Lung (tissue), 12 donors: Measurements from ENCODE around the gene ZNF839. TPM values are rescaled to one million over a fixed set of nuclear protein-coding genes. Genes with fewer than 3 reads are reported as not detected.
A peak's percentile ranks its signal among the peaks of the same experiment; 100 is the strongest.

Experiments used
- ATAC-seq: fragments of 200-7000 bp; cut with Tn5 transposase; one replicate; pipeline ENCODE4 v1.9.1; 2020; ENCODE audit warnings: moderate number of reproducible peaks; ENCODE audit not compliant: insufficient read depth, low FRiP score
- DNase-seq, 3 donors: peaks; one replicate each; pipeline ENCODE4 v3.0.0-alpha.2; 2013 to 2017
- H3K27ac ChIP-seq, 2 donors: one replicate each; pipeline ENCODE4 v1.5.1; 2013; ENCODE audit warnings: mild to moderate bottlenecking in 2 of 2, moderate library complexity in 2 of 2, control low read depth in 1 of 2, inconsistent platforms in 1 of 2, low read depth in 1 of 2, low read length in 1 of 2
- H3K27me3 ChIP-seq, 3 donors: one replicate each; pipeline ENCODE4 v1.5.1; 2013; ENCODE audit warnings: low read length in 2 of 3; ENCODE audit not compliant: control insufficient read depth in 3 of 3, insufficient read depth in 3 of 3
- H3K36me3 ChIP-seq, 4 donors: one replicate each; pipeline ENCODE4 v1.5.1; 2013; ENCODE audit warnings: low read length in 4 of 4, mild to moderate bottlenecking in 1 of 4, moderate library complexity in 1 of 4; ENCODE audit not compliant: control insufficient read depth in 4 of 4, insufficient read depth in 4 of 4
- H3K4me1 ChIP-seq, 5 donors: one replicate each; pipeline ENCODE4 v1.5.1; 2013; ENCODE audit warnings: low read length in 5 of 5, mild to moderate bottlenecking in 2 of 5, moderate library complexity in 1 of 5; ENCODE audit not compliant: control insufficient read depth in 5 of 5, insufficient read depth in 5 of 5
- H3K4me3 ChIP-seq: one replicate; pipeline ENCODE4 v1.5.1; 2013; ENCODE audit warnings: mild to moderate bottlenecking, control low read depth, moderate library complexity
- H3K9ac ChIP-seq, 2 donors: one replicate each; pipeline ENCODE4 v1.5.1; 2013; ENCODE audit warnings: low read length in 2 of 2, control low read depth in 1 of 2; ENCODE audit not compliant: insufficient read depth in 1 of 2
- H3K9me3 ChIP-seq, 4 donors: one replicate each; pipeline ENCODE4 v1.5.1; 2013; ENCODE audit warnings: low read length in 3 of 4, mild to moderate bottlenecking in 1 of 4, moderate library complexity in 1 of 4; ENCODE audit not compliant: control insufficient read depth in 4 of 4, insufficient read depth in 3 of 4
- WGBS, 2 donors: extraction: QIAGEN DNeasy Blood & Tissue Kit; methylation state at CpG; one replicate each; pipeline ENCODE4 v1.1.7; 2013; 5-methylcytosine and 5-hydroxymethylcytosine counted together
- polyA plus RNA-seq, 2 donors: library from polyadenylated mRNA; stranded (reverse); fragments of 200-250 nt; gene quantifications; one replicate each; pipeline ENCODE4 v1.2.1, GENCODE V29; 2013
- total RNA-seq, 2 donors: library from RNA; depleted of rRNA in 1 of 2; stranded (reverse); fragments of >200 nt in 1 of 2; gene quantifications; one replicate each; pipeline ENCODE4 v1.2.1, GENCODE V29; 2014 to 2021
- TF ChIP-seq, protein P1 (sequence below): IDR thresholded peaks from 2 replicates; pipeline ENCODE4 v1.5.1; 2012; ENCODE audit warnings: mild to moderate bottlenecking; ENCODE audit errors: control extremely low read depth, extremely low read depth
- donor health status: control.
- donor health status: control.
- donor health status: Bipolar disorder and iron deficiency.
- donor health status: healthy.
- donor health status: DM: yes; HTN: yes; CAD: no.

Gene ZNF839
- total and polyA plus RNA-seq, 4 donors = 6.1 to 14.2 (median 10.3) TPM

DNA sequence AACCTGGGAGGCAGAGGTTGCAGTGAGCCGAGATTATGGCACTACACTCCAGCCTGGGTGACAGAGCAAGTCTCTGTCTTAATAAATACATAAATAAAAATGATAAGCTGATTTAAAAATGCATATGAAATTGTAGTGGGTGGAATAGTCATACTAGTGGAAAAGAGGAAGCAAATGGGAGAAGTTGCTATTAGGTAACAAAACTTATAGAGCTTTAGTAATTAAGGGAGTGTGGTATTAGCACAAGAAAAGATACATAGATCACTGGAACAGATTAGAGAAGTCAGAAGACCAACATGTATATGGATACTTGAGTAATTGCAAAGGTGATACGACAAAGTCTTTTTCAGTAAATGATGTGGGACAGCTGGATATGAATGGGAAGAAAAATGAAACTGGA is 69.7 kb downstream of the ZNF839 start:
- DNase-seq (no peak), ATAC-seq (no peak)
- H3K36me3 ChIP-seq = peaks cover 0 to 5% (median 3%) of the 10 kb centered on the region in 4 donors
- H3K9me3 ChIP-seq = no peaks in the 10 kb centered on the region
- no peak overlapping the region for H3K4me3 ChIP-seq
- H3K27ac ChIP-seq = no peak overlapping the region
- WGBS, 2 donors = 72 to 86% methylated on average over 2 of the region's 2 CpGs
- H3K27me3 ChIP-seq = no peaks in the 10 kb centered on the region
- TF ChIP-seq, protein P1, sequence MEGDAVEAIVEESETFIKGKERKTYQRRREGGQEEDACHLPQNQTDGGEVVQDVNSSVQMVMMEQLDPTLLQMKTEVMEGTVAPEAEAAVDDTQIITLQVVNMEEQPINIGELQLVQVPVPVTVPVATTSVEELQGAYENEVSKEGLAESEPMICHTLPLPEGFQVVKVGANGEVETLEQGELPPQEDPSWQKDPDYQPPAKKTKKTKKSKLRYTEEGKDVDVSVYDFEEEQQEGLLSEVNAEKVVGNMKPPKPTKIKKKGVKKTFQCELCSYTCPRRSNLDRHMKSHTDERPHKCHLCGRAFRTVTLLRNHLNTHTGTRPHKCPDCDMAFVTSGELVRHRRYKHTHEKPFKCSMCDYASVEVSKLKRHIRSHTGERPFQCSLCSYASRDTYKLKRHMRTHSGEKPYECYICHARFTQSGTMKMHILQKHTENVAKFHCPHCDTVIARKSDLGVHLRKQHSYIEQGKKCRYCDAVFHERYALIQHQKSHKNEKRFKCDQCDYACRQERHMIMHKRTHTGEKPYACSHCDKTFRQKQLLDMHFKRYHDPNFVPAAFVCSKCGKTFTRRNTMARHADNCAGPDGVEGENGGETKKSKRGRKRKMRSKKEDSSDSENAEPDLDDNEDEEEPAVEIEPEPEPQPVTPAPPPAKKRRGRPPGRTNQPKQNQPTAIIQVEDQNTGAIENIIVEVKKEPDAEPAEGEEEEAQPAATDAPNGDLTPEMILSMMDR = no peak
- H3K4me1 ChIP-seq = peaks cover 0 to 12% (median 4%) of the 10 kb centered on the region in 5 donors
- no peak overlapping the region for H3K9ac ChIP-seq

DNA sequence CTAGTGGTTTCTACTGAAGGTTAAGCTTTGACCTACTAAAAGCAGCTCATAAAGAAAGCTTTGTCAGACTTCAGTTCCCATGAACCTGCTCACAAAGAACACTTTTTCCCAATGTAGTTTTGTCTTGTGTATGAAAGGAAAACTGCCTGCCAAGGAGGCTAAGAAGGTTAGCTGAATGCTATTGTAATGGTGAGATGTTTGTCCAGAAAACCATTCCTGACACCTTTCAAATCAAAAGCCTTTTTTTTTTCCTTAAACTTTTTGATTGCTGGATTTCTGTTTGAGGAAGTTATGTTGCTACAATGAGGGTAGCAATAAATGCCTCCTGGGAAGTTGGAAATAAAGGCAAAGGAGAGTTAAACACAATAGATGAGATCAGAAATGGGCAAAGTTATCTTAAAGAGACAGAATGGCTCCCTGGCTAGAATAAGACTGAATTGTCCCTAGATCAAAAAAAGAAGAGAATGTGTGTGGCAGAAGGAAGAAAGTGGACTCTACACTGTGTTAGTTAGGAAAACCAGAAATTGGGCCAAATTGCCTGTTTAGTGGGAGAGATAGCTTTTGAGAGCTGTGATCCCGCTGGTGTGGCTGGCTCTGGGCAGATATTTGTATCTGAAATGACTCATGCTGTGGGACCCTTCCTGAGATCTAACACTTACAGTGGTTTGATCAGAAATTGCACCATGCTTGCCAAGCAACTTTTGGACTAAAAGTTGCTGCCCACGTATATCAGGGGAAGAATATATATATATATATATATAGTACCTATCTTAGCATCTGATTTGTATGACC is 70.7 kb downstream of the ZNF839 start:
- Histone ChIP-seq H3K4me3 (no peak overlapping the region), H3K9me3 (no peaks in the 10 kb centered on the region), H3K9ac (no peak overlapping the region), H3K27me3 (no peaks in the 10 kb centered on the region), H3K4me1 (peaks cover 0 to 12% (median 4%) of the 10 kb centered on the region in 5 donors), H3K36me3 (peaks cover 0 to 5% (median under 1%) of the 10 kb centered on the region in 4 donors), H3K27ac (no peak overlapping the region)
- TF ChIP-seq, protein P1 = no peak
- DNase-seq (peak in 1 of 3 donors; percentile 29), ATAC-seq (no peak)
- WGBS, 2 donors = 62 to 65% methylated on average over 2 of the region's 2 CpGs

Other genes with a start within 250 kb of the ZNF839 start
- 1,000 to 10,000 TPM in 1 of 2 donors, 100 to 1,000 TPM in 1; 331 to 1,106 TPM for gene HSP90AA1, start 232.7 kb upstream of the ZNF839 start, total RNA-seq
- gene HSP90AA1, start 232.7 kb upstream of the ZNF839 start, polyA plus RNA-seq = 100 to 1,000 TPM; 187 to 397 TPM
- 10 to 100 TPM; 26.9 to 30.7 TPM for gene WDR20, start 179.8 kb upstream of the ZNF839 start, total RNA-seq
- 10 to 100 TPM; 10.3 to 12.5 TPM for gene WDR20, start 179.8 kb upstream of the ZNF839 start, polyA plus RNA-seq
- 10 to 100 TPM; 35.2 to 35.4 TPM for gene MOK, start 14.6 kb upstream of the ZNF839 start, total RNA-seq
- gene MOK, start 14.6 kb upstream of the ZNF839 start, polyA plus RNA-seq = 10 to 100 TPM; 11.1 to 15.5 TPM
- 10 to 100 TPM; 31.0 to 31.9 TPM for gene CINP, start 43.1 kb downstream of the ZNF839 start, total RNA-seq
- 10 to 100 TPM; 36.8 to 71.9 TPM for gene CINP, start 43.1 kb downstream of the ZNF839 start, polyA plus RNA-seq
- 10 to 100 TPM; 24.4 to 30.3 TPM for gene TECPR2, start 43.2 kb downstream of the ZNF839 start, total RNA-seq
- 10 to 100 TPM in 1 of 2 donors, 1 to 10 TPM in 1; 5.6 to 14.5 TPM for gene TECPR2, start 43.2 kb downstream of the ZNF839 start, polyA plus RNA-seq
- 10 to 100 TPM in 1 of 2 donors, 1 to 10 TPM in 1; 4.4 to 21.3 TPM for gene ANKRD9, start 190.0 kb downstream of the ZNF839 start, total RNA-seq
- 1 to 10 TPM; 7.9 to 8.7 TPM for gene ANKRD9, start 190.0 kb downstream of the ZNF839 start, polyA plus RNA-seq